Prostate gland (tissue), 2 donors: Measurements from ENCODE around the gene NDST4. TPM values are rescaled to one million over a fixed set of nuclear protein-coding genes. Genes with fewer than 3 reads are reported as not detected.

Experiments used
- DNase-seq: peaks from one replicate; pipeline ENCODE4 v3.0.0-alpha.2; 2019; ENCODE audit warnings: low spot score
- H3K27ac ChIP-seq, 2 donors: fragments of 200-600 bp; sonication (generic); 2 replicates each; pipeline ENCODE4 v1.5.1; 2017 to 2019
- H3K27me3 ChIP-seq: fragments of 200-600 bp; sonication (generic); replicated peaks from 2 replicates; pipeline ENCODE4 v1.5.1; 2019; ENCODE audit not compliant: insufficient read depth
- H3K36me3 ChIP-seq, 2 donors: fragments of 200-600 bp; sonication (generic); 1 replicate in 1 of 2; 2 replicates in 1 of 2; pipeline versions ENCODE4 v1.5.1 to v1.8.1; 2017 to 2019
- H3K4me1 ChIP-seq: fragments of 200-600 bp; sonication (generic); replicated peaks from 2 replicates; pipeline ENCODE4 v1.5.1; 2019
- H3K4me3 ChIP-seq, 2 donors: fragments of 200-600 bp; sonication (generic); 2 replicates each; pipeline ENCODE4 v1.5.1; 2017 to 2019
- H3K9me3 ChIP-seq: fragments of 200-600 bp; sonication (generic); 2 replicates; pipeline ENCODE4 v1.5.1; 2017
- CTCF ChIP-seq, 4 experiments: fragments of 200-600 bp in 2 of 4; fragments of 450-650 bp in 2 of 4; sonication (generic) in 2 of 4; IDR thresholded peaks; 1 replicate in 3 of 4; 2 replicates in 1 of 4; pipeline ENCODE4 v1.5.1; 2016 to 2019; ENCODE audit warnings: antibody characterized with exemption in 4 of 4, mild to moderate bottlenecking in 2 of 4, moderate library complexity in 2 of 4
- POLR2A ChIP-seq: fragments of 450-650 bp; IDR thresholded peaks from one replicate; pipeline ENCODE4 v1.6.1; 2016; ENCODE audit warnings: antibody characterized with exemption, mild to moderate bottlenecking
- POLR2AphosphoS5 ChIP-seq: sonication (generic); formaldehyde crosslinking; IDR thresholded peaks from one replicate; pipeline ENCODE4 v1.6.1; 2017; ENCODE audit warnings: antibody characterized with exemption
- WGBS: methylation state at CpG from one replicate; pipeline ENCODE4 v1.1.5; 2018; 5-methylcytosine and 5-hydroxymethylcytosine counted together
- intact Hi-C: fragments of 100-400 bp; cut with DNase I; formaldehyde crosslinking; loops from one replicate; pipeline ENCODE4 v1.14.2; 2022
- total RNA-seq, 2 donors: library from RNA; depleted of rRNA; stranded (reverse); fragments of >200 nt; gene quantifications; one replicate each; pipeline ENCODE4 v1.1.0, GENCODE V29; 2016

The NDST4 gene
- total RNA-seq, 2 donors from 2014 or later = 0.14 to 1.8 TPM

GRCh38 chr4:115030281-115030680 lies 83.1 kb downstream of the NDST4 start:
- no peaks in the 10 kb centered on the region for H3K9me3 ChIP-seq
- TF ChIP-seq POLR2AphosphoS5 (no peak), CTCF (IDR thresholded peaks at IDR 0.05) (no peak), POLR2A (no peak)
- no peaks in the 10 kb centered on the region for H3K27me3 ChIP-seq
- H3K4me3 ChIP-seq = no peak overlapping the region
- H3K36me3 ChIP-seq = no peaks in the 10 kb centered on the region
- intact Hi-C loops = no loop called here
- no peak for DNase-seq
- no peak overlapping the region for H3K27ac ChIP-seq
- no peaks in the 10 kb centered on the region for H3K4me1 ChIP-seq

- no peaks in the 10 kb centered on the region for H3K9me3 ChIP-seq
- H3K27me3 ChIP-seq = no peaks in the 10 kb centered on the region
- no peak for DNase-seq
- H3K27ac ChIP-seq = no peak overlapping the region
- intact Hi-C loops = no loop called here
- no peaks in the 10 kb centered on the region for H3K36me3 ChIP-seq
- TF ChIP-seq POLR2AphosphoS5 (no peak), CTCF (IDR thresholded peaks at IDR 0.05) (no peak), POLR2A (no peak)
- WGBS = 67% methylated on average over 2 of the region's 2 CpGs
- no peak overlapping the region for H3K4me3 ChIP-seq
- no peaks in the 10 kb centered on the region for H3K4me1 ChIP-seq
Observed at GRCh38 chr4:115028682-115029410, 84.6 kb downstream of the NDST4 start.

- TF ChIP-seq CTCF (IDR thresholded peaks at IDR 0.05) (no peak), POLR2A (no peak), POLR2AphosphoS5 (no peak)
- H3K27me3 ChIP-seq = no peaks in the 10 kb centered on the region
- no peaks in the 10 kb centered on the region for H3K9me3 ChIP-seq
- H3K36me3 ChIP-seq = no peaks in the 10 kb centered on the region
- H3K4me1 ChIP-seq = no peaks in the 10 kb centered on the region
- no peak for DNase-seq
- no peak overlapping the region for H3K27ac ChIP-seq
- WGBS = 80% methylated on average over 1 of the region's 1 CpG
- H3K4me3 ChIP-seq = no peak overlapping the region
- intact Hi-C loops = no loop called here
Observed at GRCh38 chr4:114999880-115000279, 113.5 kb downstream of the NDST4 start.

- Histone ChIP-seq H3K36me3 (no peaks in the 10 kb centered on the region), H3K27me3 (no peaks in the 10 kb centered on the region), H3K9me3 (no peaks in the 10 kb centered on the region), H3K4me3 (no peak overlapping the region), H3K4me1 (no peaks in the 10 kb centered on the region), H3K27ac (no peak overlapping the region)
- intact Hi-C loops = no loop called here
- TF ChIP-seq CTCF (IDR thresholded peaks at IDR 0.05) (no peak), POLR2AphosphoS5 (no peak), POLR2A (no peak)
- DNase-seq = no peak
Observed at GRCh38 chr4:114998316-114998715, 115.1 kb downstream of the NDST4 start.

GRCh38 chr4:114997576-114998247 lies 115.7 kb downstream of the NDST4 start:
- no peak overlapping the region for H3K4me3 ChIP-seq
- no peak overlapping the region for H3K27ac ChIP-seq
- no peak for DNase-seq
- H3K9me3 ChIP-seq = no peaks in the 10 kb centered on the region
- H3K27me3 ChIP-seq = no peaks in the 10 kb centered on the region
- TF ChIP-seq CTCF (IDR thresholded peaks at IDR 0.05) = no peak
- TF ChIP-seq POLR2AphosphoS5 = no peak
- no peak for TF ChIP-seq POLR2A
- no peaks in the 10 kb centered on the region for H3K36me3 ChIP-seq
- WGBS = 49% methylated on average over 2 of the region's 2 CpGs
- no peaks in the 10 kb centered on the region for H3K4me1 ChIP-seq
- intact Hi-C loops = no loop called here
